Glutamatergic neuron (in vitro differentiated cells): Measurements from ENCODE around the gene PPP1R17. TPM values are rescaled to one million over a fixed set of nuclear protein-coding genes. Genes with fewer than 3 reads are reported as not detected.

Experiments used
- DNase-seq: peaks from one replicate; pipeline ENCODE4 v3.0.0; 2022
- H3K27ac Mint-ChIP-seq: one replicate; pipeline ENCODE4 v1.8.0; 2020; ENCODE audit warnings: mild to moderate bottlenecking, mixed read lengths, inconsistent platforms; ENCODE audit not compliant: unreplicated experiment
- H3K27me3 Mint-ChIP-seq: one replicate; pipeline ENCODE4 v1.8.0; 2020; ENCODE audit warnings: mild to moderate bottlenecking, moderate library complexity, mixed read lengths, inconsistent platforms; ENCODE audit not compliant: unreplicated experiment
- H3K36me3 Mint-ChIP-seq: one replicate; pipeline ENCODE4 v1.8.0; 2020; ENCODE audit warnings: mild to moderate bottlenecking, mixed read lengths, inconsistent platforms; ENCODE audit not compliant: unreplicated experiment
- H3K4me1 Mint-ChIP-seq: one replicate; pipeline ENCODE4 v1.8.0; 2020; ENCODE audit warnings: mild to moderate bottlenecking, low read depth, mixed read lengths, inconsistent platforms; ENCODE audit not compliant: unreplicated experiment
- H3K4me3 Mint-ChIP-seq: one replicate; pipeline ENCODE4 v1.8.0; 2020; ENCODE audit warnings: mild to moderate bottlenecking, mixed read lengths, inconsistent platforms; ENCODE audit not compliant: unreplicated experiment
- H3K9me3 Mint-ChIP-seq: one replicate; pipeline ENCODE4 v1.8.0; 2020; ENCODE audit warnings: mild to moderate bottlenecking, moderate library complexity, mixed read lengths, inconsistent platforms; ENCODE audit not compliant: unreplicated experiment
- CTCF ChIP-seq: fragments of 200-600 bp; sonication (generic); IDR thresholded peaks from one replicate; pipeline ENCODE4 v1.5.0; 2021; ENCODE audit not compliant: partially characterized antibody, unreplicated experiment
- total RNA-seq: library from RNA; stranded (reverse); fragmentation: NEBNext Ultra II Directional; extraction: Animal tissue kit (Norgen Biotek cat#: 25700); gene quantifications from one replicate; pipeline ENCODE4 v1.2.1, GENCODE V29; 2021; ENCODE audit not compliant: unreplicated experiment

Gene PPP1R17
- total RNA-seq, 1 donor from 2014 or later, result 657 TPM

- H3K27ac Mint-ChIP-seq, result peak overlapping the region; percentile 100
- H3K4me3 Mint-ChIP-seq, result peak overlapping the region; percentile 99
Measured at GRCh38 chr7:31688372-31688771, 1.4 kb downstream of the PPP1R17 start.

GRCh38 chr7:31688996-31689395 is 2.0 kb downstream of the PPP1R17 start:
- H3K4me3 Mint-ChIP-seq, result peak overlapping the region; percentile 99
- no peak for TF ChIP-seq CTCF
- peaks cover 16% of the 10 kb centered on the region for H3K36me3 Mint-ChIP-seq
- peaks cover 45% of the 10 kb centered on the region for H3K4me1 Mint-ChIP-seq
- H3K27me3 Mint-ChIP-seq, result peaks cover 37% of the 10 kb centered on the region
- H3K27ac Mint-ChIP-seq, result peak overlapping the region; percentile 100
- DNase-seq, result no peak
- H3K9me3 Mint-ChIP-seq, result peaks cover 48% of the 10 kb centered on the region

More at GRCh38 chr7:31688372-31688771, 1.4 kb downstream of the PPP1R17 start:
- H3K4me1 Mint-ChIP-seq, result peaks cover 42% of the 10 kb centered on the region
- H3K9me3 Mint-ChIP-seq, result peaks cover 54% of the 10 kb centered on the region
- peaks cover 42% of the 10 kb centered on the region for H3K27me3 Mint-ChIP-seq
- no peak for DNase-seq
- TF ChIP-seq CTCF, result no peak
- H3K36me3 Mint-ChIP-seq, result peaks cover 11% of the 10 kb centered on the region

- TF ChIP-seq CTCF, result no peak
- Mint-ChIP-seq H3K9me3 (peaks cover 45% of the 10 kb centered on the region), H3K4me1 (peaks cover 52% of the 10 kb centered on the region), H3K27me3 (peaks cover 35% of the 10 kb centered on the region), H3K27ac (peak overlapping the region; percentile 100), H3K4me3 (peak overlapping the region; percentile 99), H3K36me3 (peaks cover 24% of the 10 kb centered on the region)
- DNase-seq, result no peak
Measured at GRCh38 chr7:31690935-31691334, 3.9 kb downstream of the PPP1R17 start.

- TF ChIP-seq CTCF, result no peak
- Mint-ChIP-seq H3K36me3 (peaks cover 26% of the 10 kb centered on the region), H3K27ac (peak overlapping the region; percentile 88), H3K4me3 (peak overlapping the region; percentile 83), H3K27me3 (peaks cover 32% of the 10 kb centered on the region), H3K9me3 (peaks cover 37% of the 10 kb centered on the region), H3K4me1 (peaks cover 56% of the 10 kb centered on the region)
- peak; percentile 62 for DNase-seq
Measured at GRCh38 chr7:31692451-31692850, 5.4 kb downstream of the PPP1R17 start.

GRCh38 chr7:31692871-31693270 is 5.9 kb downstream of the PPP1R17 start:
- peaks cover 60% of the 10 kb centered on the region for H3K4me1 Mint-ChIP-seq
- DNase-seq, result no peak

More at GRCh38 chr7:31692871-31693270, 5.9 kb downstream of the PPP1R17 start:
- Mint-ChIP-seq H3K27ac (peak overlapping the region; percentile 88), H3K36me3 (peaks cover 30% of the 10 kb centered on the region), H3K4me3 (peak overlapping the region; percentile 83), H3K27me3 (peaks cover 31% of the 10 kb centered on the region), H3K9me3 (peaks cover 36% of the 10 kb centered on the region)
- no peak for TF ChIP-seq CTCF
